GM12878 (cell line): ENCODE results near the gene GNPTG. TPM values are rescaled to one million over a fixed set of nuclear protein-coding genes. Genes with fewer than 3 reads are reported as not detected.

Source experiments
- ATAC-seq: fragments of 200-7000 bp; cut with Tn5 transposase; 3 replicates; pipeline ENCODE4 v1.9.1; 2020; ENCODE audit warnings: mild to moderate bottlenecking, moderate library complexity
- BruUV-seq: library from RNA; stranded (reverse); fragments of 400-500 nt; replicated peaks from 2 replicates; lab custom pipeline; 2021; lab: Mats Ljungman, UMichigan
- CTCF ChIA-PET: fragments of 300-600 bp; sonication (Branson Sonifier 250); formaldehyde crosslinking; extraction: SDS; loops from one replicate; lab custom pipeline; 2021; ENCODE audit warnings: inconsistent platforms; lab: Yijun Ruan, JAX
- POLR2A ChIA-PET: fragments of 350-600 bp; formaldehyde crosslinking; extraction: SDS; loops from one replicate; lab custom pipeline; 2021; ENCODE audit warnings: inconsistent platforms; lab: Charles Lee
- RAD21 ChIA-PET: fragments of 300-600 bp; sonication (Branson Sonifier 250); formaldehyde crosslinking; loops from one replicate; lab custom pipeline; 2023; ENCODE audit warnings: antibody characterized with exemption; ENCODE audit not compliant: unreplicated experiment; lab: Charles Lee
- SMC1A ChIA-PET: fragments of 300-600 bp; sonication (Branson Sonifier 250); formaldehyde crosslinking; loops from one replicate; lab custom pipeline; 2023; ENCODE audit not compliant: unreplicated experiment, uncharacterized antibody; lab: Charles Lee
- DNase-seq: peaks from one replicate; pipeline ENCODE4 v3.0.0-alpha.2; 2011; ENCODE audit warnings: low read depth, low spot score
- FAIRE-seq: peaks from 3 replicates; lab custom pipeline; 2011; peaks lifted over from hg19 to GRCh38; lab: Jason Lieb, UNC
- H2AFZ ChIP-seq: 2 replicates; pipeline ENCODE4 v1.6.0; 2011; ENCODE audit warnings: low read depth, low read length, control low read depth; ENCODE audit not compliant: control insufficient read depth
- H3K27ac ChIP-seq: 2 replicates; pipeline ENCODE4 v1.5.1; 2011; ENCODE audit warnings: control low read depth; ENCODE audit not compliant: control insufficient read depth, insufficient read depth
- H3K27me3 ChIP-seq, 2 experiments: replicated peaks in 1 of 2; 2 replicates each; pipeline versions ENCODE4 v1.6.0 to v1.6.1; 2011; ENCODE audit warnings: low read length in 1 of 2; ENCODE audit not compliant: control insufficient read depth in 2 of 2, insufficient read depth in 2 of 2
- H3K36me3 ChIP-seq, 2 experiments: 2 replicates each; pipeline ENCODE4 v1.5.1; 2011; ENCODE audit warnings: low read length in 1 of 2; ENCODE audit not compliant: control insufficient read depth in 2 of 2, insufficient read depth in 2 of 2
- H3K4me1 ChIP-seq: 2 replicates; pipeline ENCODE4 v1.6.1; 2011; ENCODE audit warnings: mild to moderate bottlenecking, low read length, moderate library complexity, mixed read lengths; ENCODE audit not compliant: control insufficient read depth, insufficient read depth
- H3K4me2 ChIP-seq: 2 replicates; pipeline ENCODE4 v1.6.0; 2011; ENCODE audit warnings: control low read depth; ENCODE audit not compliant: control insufficient read depth, insufficient read depth
- H3K4me3 ChIP-seq: fragments of 200-600 bp; sonication (generic); 2 replicates; pipeline ENCODE4 v1.5.1; 2016
- H3K79me2 ChIP-seq: 2 replicates; pipeline ENCODE4 v1.6.0; 2011; ENCODE audit warnings: low read length; ENCODE audit not compliant: control insufficient read depth, insufficient read depth
- H3K9ac ChIP-seq: 2 replicates; pipeline ENCODE4 v1.8.0; 2011; ENCODE audit warnings: low read length, control low read depth, mixed read lengths; ENCODE audit not compliant: control insufficient read depth, insufficient read depth
- H3K9me3 ChIP-seq: replicated peaks from 3 replicates; pipeline ENCODE4 v1.5.1; 2011; ENCODE audit warnings: mild to moderate bottlenecking, low read length; ENCODE audit not compliant: control insufficient read depth, insufficient read depth
- H4K20me1 ChIP-seq: 2 replicates; pipeline ENCODE4 v1.6.0; 2011; ENCODE audit not compliant: control insufficient read depth, insufficient read depth
- DPF2 ChIP-seq: fragments of 450-650 bp; IDR thresholded peaks from 2 replicates; pipeline ENCODE4 v1.6.1; 2017; ENCODE audit warnings: mild to moderate bottlenecking
- E2F8 ChIP-seq: fragments of 450-650 bp; IDR thresholded peaks from 2 replicates; pipeline ENCODE4 v1.6.1; 2018; ENCODE audit warnings: mild to moderate bottlenecking, low read depth, moderate library complexity; ENCODE audit not compliant: partially characterized antibody
- MXI1 ChIP-seq: fragments of 150-350 bp; IDR thresholded peaks from 2 replicates; pipeline ENCODE4 v1.6.1; 2011; ENCODE audit warnings: low read depth, mild to moderate bottlenecking, inconsistent platforms, low read length, improper control_type of control experiment
- NFYB ChIP-seq: IDR thresholded peaks from 2 replicates; pipeline ENCODE4 v1.6.1; 2011; ENCODE audit warnings: low read depth, mild to moderate bottlenecking, low read length, improper control_type of control experiment, moderate library complexity; ENCODE audit not compliant: insufficient read depth
- NR2F1 ChIP-seq: fragments of 450-650 bp; conservative IDR thresholded peaks from 2 replicates; pipeline ENCODE4 v1.6.1; 2017; ENCODE audit warnings: mild to moderate bottlenecking
- SMARCA5 ChIP-seq: fragments of 450-650 bp; IDR thresholded peaks from 2 replicates; pipeline ENCODE4 v1.6.1; 2017; ENCODE audit warnings: mild to moderate bottlenecking
- WGBS: methylation state at CpG from one replicate; pipeline ENCODE4 v1.1.6; 2016; ENCODE audit warnings: low lambda C conversion rate; ENCODE audit not compliant: insufficient replicate concordance, insufficient coverage; ENCODE audit errors: missing lambda C conversion rate; 5-methylcytosine and 5-hydroxymethylcytosine counted together
- in situ Hi-C: fragments of 300-500 bp; cut with MboI; formaldehyde crosslinking; loops from 9 replicates; pipeline ENCODE4 v1.14.3; 2018; ENCODE audit warnings: mixed read lengths
- intact Hi-C: fragments of 100-400 bp; cut with micrococcal nuclease; formaldehyde crosslinking; loops from one replicate; pipeline ENCODE4 v1.14.2; 2022; ENCODE audit not compliant: unreplicated experiment
- polyA plus RNA-seq, 11 experiments: library from polyadenylated mRNA; depleted of rRNA in 4 of 11; unstranded in 6 of 11; stranded (reverse) in 5 of 11; fragments of >200 nt; fragmentation: Nextera tagmentation in 4 of 11; fragmentation: Illumina TruSeq in 1 of 11; extraction: Ambion mirVana in 4 of 11; extraction: Trizol in 1 of 11; gene quantifications; 1 replicate in 1 of 11; 2 replicates in 10 of 11; pipeline versions ENCODE4 v1.2.1 to v1.2.3, GENCODE V29; 2011 to 2016; ENCODE audit warnings: inconsistent platforms in 2 of 11, missing spikeins in 2 of 11, low read depth in 1 of 11
- total RNA-seq, 4 experiments: library from RNA; depleted of rRNA in 3 of 4; stranded (reverse); fragments of >200 nt in 3 of 4; fragmentation: Illumina TruSeq in 1 of 4; extraction: Trizol in 1 of 4; gene quantifications; 2 replicates each; pipeline versions ENCODE4 v1.2.1 to v1.2.3, GENCODE V29; 2013 to 2021

The GNPTG gene
- total and polyA plus RNA-seq, 10 of the 15 experiments (the other 5 are each of a cell fraction or from before 2014, with no cell fraction given) = 0.80 to 32.6 (median 20.9) TPM

- peaks cover 8% of the 10 kb centered on the region for H3K4me1 ChIP-seq
- peak overlapping the region; percentile 81 for H3K4me3 ChIP-seq
- no peaks in the 10 kb centered on the region for H3K27me3 ChIP-seq
- peak overlapping the region; percentile 70 for H3K9ac ChIP-seq
- in situ Hi-C loops (no loop called here), intact Hi-C loops (no loop called here)
- TF ChIP-seq E2F8 = no peak
- TF ChIP-seq NFYB = no peak
- no peak for TF ChIP-seq NR2F1
- 0 out of 2 replicates have a peak, but pooled peaks have one; percentile 43 for TF ChIP-seq SMARCA5
- peak; percentile 13; the same call in 1 of the 2 replicates for TF ChIP-seq MXI1
- TF ChIP-seq DPF2 = no peak
- ATAC-seq (peak; percentile 48), FAIRE-seq (no peak), DNase-seq (no peak)
- peaks cover 0 to 6% of the 10 kb centered on the region in 2 experiments; a peak in 3 of 4 replicates for H3K36me3 ChIP-seq
- ChIA-PET RAD21 (interaction anchor here (0.8 kb wide), 1 partner anchor 9 kb away, joined by 4 read pairs; no protein-coding TSS in a partner anchor), POLR2A (no interaction called here), CTCF (no interaction called here), SMC1A (no interaction called here)
- H3K4me2 ChIP-seq = peak overlapping the region; percentile 56
- 4% methylated on average over 35 of the region's 35 CpGs for WGBS
- H2AFZ ChIP-seq = peak overlapping the region; percentile 78; the same call in 1 of the 2 replicates
- H3K79me2 ChIP-seq = peaks cover 27% of the 10 kb centered on the region
- no peaks in the 10 kb centered on the region for H4K20me1 ChIP-seq
- peak overlapping the region; percentile 59 for H3K27ac ChIP-seq
- TSS peak; percentile 76 for BruUV-seq
- no peaks in the 10 kb centered on the region for H3K9me3 ChIP-seq
These were observed 533 bp upstream of the GNPTG start for GRCh38 chr16:1351215-1351581.
